ENCODE data around the gene KATNA1.

KATNA1 gene

DNA sequence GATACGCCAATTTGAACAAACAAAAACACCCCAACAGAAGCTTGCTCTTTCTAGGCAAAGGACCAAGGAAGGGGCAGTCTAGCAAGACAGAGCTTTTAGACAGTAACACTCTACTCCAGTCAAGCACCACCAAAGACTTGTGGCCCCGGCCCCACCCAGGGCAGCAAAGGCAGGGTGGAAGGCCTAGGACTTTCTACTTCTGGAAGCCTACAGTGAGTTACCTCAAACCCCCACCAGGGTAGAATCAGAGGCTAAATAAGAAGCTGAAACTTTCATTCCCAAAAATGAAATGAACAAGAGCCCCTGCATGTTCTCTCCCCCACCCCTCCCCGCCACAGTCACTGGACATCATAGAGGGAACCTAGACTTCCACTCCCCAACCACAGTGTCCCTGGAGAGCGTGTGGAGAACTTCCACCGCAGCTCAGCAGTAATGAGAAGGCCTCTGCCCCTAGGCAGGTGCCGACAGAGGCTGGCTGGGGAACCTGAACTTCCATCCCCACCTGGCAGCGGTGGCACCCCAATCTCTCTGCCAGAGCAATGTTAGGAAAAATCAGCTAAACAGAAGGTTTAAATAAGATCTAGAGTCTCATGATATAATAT is 40.0 kb downstream of the KATNA1 start:
- Histone ChIP-seq H3K27me3 (ENCODE audit: insufficient read depth, poor library complexity, severe bottlenecking) (no peaks in the 10 kb centered on the region), H3K4me3 (replicated peaks; ENCODE audit: insufficient read depth, low read length) (no peak overlapping the region), H3K27ac (replicated peaks) (no peak overlapping the region)
- TF ChIP-seq POLR2AphosphoS5 (IDR thresholded peaks at IDR 0.05; ENCODE audit: low read depth): no peak
- TF ChIP-seq, protein P1, sequence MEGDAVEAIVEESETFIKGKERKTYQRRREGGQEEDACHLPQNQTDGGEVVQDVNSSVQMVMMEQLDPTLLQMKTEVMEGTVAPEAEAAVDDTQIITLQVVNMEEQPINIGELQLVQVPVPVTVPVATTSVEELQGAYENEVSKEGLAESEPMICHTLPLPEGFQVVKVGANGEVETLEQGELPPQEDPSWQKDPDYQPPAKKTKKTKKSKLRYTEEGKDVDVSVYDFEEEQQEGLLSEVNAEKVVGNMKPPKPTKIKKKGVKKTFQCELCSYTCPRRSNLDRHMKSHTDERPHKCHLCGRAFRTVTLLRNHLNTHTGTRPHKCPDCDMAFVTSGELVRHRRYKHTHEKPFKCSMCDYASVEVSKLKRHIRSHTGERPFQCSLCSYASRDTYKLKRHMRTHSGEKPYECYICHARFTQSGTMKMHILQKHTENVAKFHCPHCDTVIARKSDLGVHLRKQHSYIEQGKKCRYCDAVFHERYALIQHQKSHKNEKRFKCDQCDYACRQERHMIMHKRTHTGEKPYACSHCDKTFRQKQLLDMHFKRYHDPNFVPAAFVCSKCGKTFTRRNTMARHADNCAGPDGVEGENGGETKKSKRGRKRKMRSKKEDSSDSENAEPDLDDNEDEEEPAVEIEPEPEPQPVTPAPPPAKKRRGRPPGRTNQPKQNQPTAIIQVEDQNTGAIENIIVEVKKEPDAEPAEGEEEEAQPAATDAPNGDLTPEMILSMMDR (IDR thresholded peaks at IDR 0.05; ENCODE audit: insufficient read depth, low read length): no peak
- DNase-seq (ENCODE audit: low read depth in 1 of 2, low spot score in 1 of 2): peak in 1 of 2 experiments; percentile 39

DNA sequence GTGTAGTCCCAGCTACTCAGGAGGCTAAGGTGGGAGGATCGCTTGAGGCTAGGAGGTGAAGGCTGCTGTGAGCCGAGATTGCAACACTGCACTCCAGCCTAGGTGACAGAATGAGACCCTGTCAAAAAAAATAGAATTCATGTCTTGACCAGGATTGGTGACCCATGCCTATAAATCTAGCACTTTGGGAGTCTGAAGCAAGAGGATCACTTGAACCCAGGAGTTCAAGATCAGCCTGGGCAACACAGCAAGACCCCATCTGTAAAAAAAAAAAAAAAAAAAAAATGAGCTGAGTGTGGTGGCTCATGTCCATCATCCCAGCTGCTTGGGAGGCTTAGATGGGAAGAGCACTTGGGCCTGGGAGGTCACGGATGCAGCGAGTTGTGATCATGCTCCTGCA is 48.0 kb downstream of the KATNA1 start:
- TF ChIP-seq GABPA (IDR thresholded peaks at IDR 0.05; ENCODE audit: low read depth) (no peak), POLR2AphosphoS5 (IDR thresholded peaks at IDR 0.05; ENCODE audit: low read depth) (no peak), SPI1 (IDR thresholded peaks at IDR 0.05; ENCODE audit: borderline replicate concordance, low read depth) (no peak)
- TF ChIP-seq, protein P2, sequence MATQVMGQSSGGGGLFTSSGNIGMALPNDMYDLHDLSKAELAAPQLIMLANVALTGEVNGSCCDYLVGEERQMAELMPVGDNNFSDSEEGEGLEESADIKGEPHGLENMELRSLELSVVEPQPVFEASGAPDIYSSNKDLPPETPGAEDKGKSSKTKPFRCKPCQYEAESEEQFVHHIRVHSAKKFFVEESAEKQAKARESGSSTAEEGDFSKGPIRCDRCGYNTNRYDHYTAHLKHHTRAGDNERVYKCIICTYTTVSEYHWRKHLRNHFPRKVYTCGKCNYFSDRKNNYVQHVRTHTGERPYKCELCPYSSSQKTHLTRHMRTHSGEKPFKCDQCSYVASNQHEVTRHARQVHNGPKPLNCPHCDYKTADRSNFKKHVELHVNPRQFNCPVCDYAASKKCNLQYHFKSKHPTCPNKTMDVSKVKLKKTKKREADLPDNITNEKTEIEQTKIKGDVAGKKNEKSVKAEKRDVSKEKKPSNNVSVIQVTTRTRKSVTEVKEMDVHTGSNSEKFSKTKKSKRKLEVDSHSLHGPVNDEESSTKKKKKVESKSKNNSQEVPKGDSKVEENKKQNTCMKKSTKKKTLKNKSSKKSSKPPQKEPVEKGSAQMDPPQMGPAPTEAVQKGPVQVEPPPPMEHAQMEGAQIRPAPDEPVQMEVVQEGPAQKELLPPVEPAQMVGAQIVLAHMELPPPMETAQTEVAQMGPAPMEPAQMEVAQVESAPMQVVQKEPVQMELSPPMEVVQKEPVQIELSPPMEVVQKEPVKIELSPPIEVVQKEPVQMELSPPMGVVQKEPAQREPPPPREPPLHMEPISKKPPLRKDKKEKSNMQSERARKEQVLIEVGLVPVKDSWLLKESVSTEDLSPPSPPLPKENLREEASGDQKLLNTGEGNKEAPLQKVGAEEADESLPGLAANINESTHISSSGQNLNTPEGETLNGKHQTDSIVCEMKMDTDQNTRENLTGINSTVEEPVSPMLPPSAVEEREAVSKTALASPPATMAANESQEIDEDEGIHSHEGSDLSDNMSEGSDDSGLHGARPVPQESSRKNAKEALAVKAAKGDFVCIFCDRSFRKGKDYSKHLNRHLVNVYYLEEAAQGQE (IDR thresholded peaks at IDR 0.05; ENCODE audit: insufficient replicate concordance, low read depth): no peak
- TF ChIP-seq, protein P1 (IDR thresholded peaks at IDR 0.05; ENCODE audit: insufficient read depth, low read length): no peak
- Histone ChIP-seq H3K4me3 (replicated peaks; ENCODE audit: insufficient read depth, low read length) (no peak overlapping the region), H3K27me3 (ENCODE audit: insufficient read depth, poor library complexity, severe bottlenecking) (no peaks in the 10 kb centered on the region), H3K27ac (replicated peaks) (no peak overlapping the region)
- no peak for DNase-seq (ENCODE audit: low read depth in 1 of 2, low spot score in 1 of 2)

DNA sequence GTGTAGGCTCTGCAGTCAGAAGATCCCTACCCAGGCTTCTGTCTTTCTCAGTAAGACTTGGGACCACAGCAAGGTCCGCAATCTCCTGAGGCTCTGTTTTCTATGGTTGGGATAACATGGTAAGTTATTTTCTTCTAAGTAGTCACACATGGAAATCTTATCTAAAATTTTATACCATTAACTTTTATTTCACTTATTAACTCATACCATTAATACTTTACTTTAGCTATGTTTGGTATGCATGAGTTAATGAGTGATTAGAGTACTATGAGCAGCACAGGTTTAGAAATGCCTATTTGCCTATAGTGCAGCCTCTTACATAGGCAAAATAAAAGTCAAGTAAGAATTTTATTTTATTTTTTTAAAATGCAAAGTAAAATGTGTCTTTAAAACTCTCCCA is 55.1 kb downstream of the KATNA1 start:
- Histone ChIP-seq H3K27ac (replicated peaks) (no peak overlapping the region), H3K4me3 (replicated peaks; ENCODE audit: insufficient read depth, low read length) (no peak overlapping the region), H3K27me3 (ENCODE audit: insufficient read depth, poor library complexity, severe bottlenecking) (no peaks in the 10 kb centered on the region)
- DNase-seq (ENCODE audit: low read depth in 1 of 2, low spot score in 1 of 2): no peak
- TF ChIP-seq POLR2AphosphoS5 (IDR thresholded peaks at IDR 0.05; ENCODE audit: low read depth) (no peak), GABPA (IDR thresholded peaks at IDR 0.05; ENCODE audit: low read depth) (no peak), SPI1 (IDR thresholded peaks at IDR 0.05; ENCODE audit: borderline replicate concordance, low read depth) (no peak)
- TF ChIP-seq, protein P2 (IDR thresholded peaks at IDR 0.05; ENCODE audit: insufficient replicate concordance, low read depth): no peak
- TF ChIP-seq, protein P1 (IDR thresholded peaks at IDR 0.05; ENCODE audit: insufficient read depth, low read length): no peak

DNA sequence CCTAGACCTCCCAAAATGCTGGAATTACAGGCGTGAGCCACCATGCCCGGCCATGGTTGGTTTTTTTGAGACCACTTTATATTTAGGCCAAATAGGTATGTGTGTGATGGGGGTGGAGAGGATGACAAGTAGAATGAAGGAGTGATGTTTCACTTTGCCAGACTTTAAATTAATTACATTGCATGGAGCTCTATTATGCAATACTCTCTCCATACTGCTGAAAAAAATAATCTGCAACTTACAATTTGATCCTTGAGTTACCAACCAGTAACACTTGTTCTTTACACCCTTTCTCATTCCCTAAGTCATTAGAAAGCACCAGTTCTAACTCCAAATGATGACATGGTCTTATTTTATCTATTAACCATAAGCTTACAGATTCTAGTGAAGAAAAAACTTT is 55.5 kb downstream of the KATNA1 start:
- Histone ChIP-seq H3K27ac (replicated peaks) (no peak overlapping the region), H3K4me3 (replicated peaks; ENCODE audit: insufficient read depth, low read length) (no peak overlapping the region), H3K27me3 (ENCODE audit: insufficient read depth, poor library complexity, severe bottlenecking) (no peaks in the 10 kb centered on the region)
- no peak for DNase-seq (ENCODE audit: low read depth in 1 of 2, low spot score in 1 of 2)
- TF ChIP-seq, protein P1 (IDR thresholded peaks at IDR 0.05; ENCODE audit: insufficient read depth, low read length): no peak
- no peak for TF ChIP-seq SPI1 (IDR thresholded peaks at IDR 0.05; ENCODE audit: borderline replicate concordance, low read depth)
- TF ChIP-seq, protein P2 (IDR thresholded peaks at IDR 0.05; ENCODE audit: insufficient replicate concordance, low read depth): no peak
- no peak for TF ChIP-seq GABPA (IDR thresholded peaks at IDR 0.05; ENCODE audit: low read depth)
- TF ChIP-seq POLR2AphosphoS5 (IDR thresholded peaks at IDR 0.05; ENCODE audit: low read depth): no peak
